HepG2 (cell line): ENCODE results near the gene ZMIZ1.

ENCODE experiments used
- PHF5A ChIP-seq: IDR thresholded peaks from one replicate; pipeline ENCODE4 v1.6.1; 2018; ENCODE audit warnings: low read depth, missing genetic modification reagents; ENCODE audit not compliant: unreplicated experiment
- SRSF4 ChIP-seq: fragments of 200-400 bp; formaldehyde crosslinking; IDR thresholded peaks from one replicate; pipeline ENCODE4 v1.6.1; 2018; ENCODE audit warnings: mild to moderate bottlenecking, low read depth, low read length, moderate library complexity; ENCODE audit not compliant: poor library complexity, severe bottlenecking
- TOPORS ChIP-seq: sonication (generic); formaldehyde crosslinking; IDR thresholded peaks from 2 replicates; pipeline ENCODE4 v1.8.0; 2023; ENCODE audit warnings: mild to moderate bottlenecking, missing genetic modification reagents

DNA sequence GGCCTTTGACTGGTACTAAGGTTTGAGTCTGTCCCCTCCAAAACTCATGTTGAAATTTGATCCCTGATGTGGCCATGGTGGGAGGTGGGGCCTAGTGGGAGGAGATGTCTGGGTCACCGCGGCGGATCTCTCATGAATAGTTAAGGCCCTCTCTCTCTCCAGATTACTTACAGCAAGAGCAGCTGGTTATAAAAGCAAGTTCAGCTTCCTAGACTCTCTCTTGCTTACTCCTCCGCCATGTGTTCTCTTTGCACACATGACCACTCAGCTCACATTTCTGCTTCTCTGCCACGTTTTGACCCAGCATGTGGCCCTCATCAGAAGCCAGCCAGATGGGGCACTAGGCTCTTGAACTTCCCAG, 29.9 kb upstream of the ZMIZ1 start:
- TF ChIP-seq TOPORS (CRISPR knock-in tag) = no peak
- TF ChIP-seq SRSF4 = no peak
- no peak for TF ChIP-seq PHF5A (CRISPR knock-in tag)
